NCI-H446 (cell line): ENCODE data around the gene AJM1.
"Not testable (repeated sequence)": the region's sequence is repeated elsewhere in the genome, so short reads cannot be mapped to it uniquely, and the experiment has no call there.

Source experiments
- DNase-seq, 2 experiments: peaks; one replicate each; lab custom pipeline; 2025; lab: John Stamatoyannopoulos, UW

AJM1 gene

DNA sequence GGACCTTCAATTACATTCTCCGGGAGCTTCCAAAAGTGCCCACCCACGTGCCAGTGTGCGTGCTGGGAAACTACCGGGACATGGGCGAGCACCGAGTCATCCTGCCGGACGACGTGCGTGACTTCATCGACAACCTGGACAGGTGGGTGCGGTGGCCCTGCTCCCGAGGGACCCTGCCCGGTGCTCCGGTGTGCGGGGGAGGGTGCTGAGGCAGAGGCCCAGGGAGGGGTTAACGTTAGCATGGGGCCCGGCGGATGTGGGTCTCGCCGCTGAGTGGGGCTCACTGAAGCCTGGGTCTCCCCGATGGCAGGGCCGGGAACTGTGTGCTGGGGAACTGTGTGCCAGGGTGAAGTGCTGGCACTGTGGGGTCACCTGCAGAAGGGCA lies 10.6 kb upstream of the AJM1 start:
- no peak for DNase-seq

DNA sequence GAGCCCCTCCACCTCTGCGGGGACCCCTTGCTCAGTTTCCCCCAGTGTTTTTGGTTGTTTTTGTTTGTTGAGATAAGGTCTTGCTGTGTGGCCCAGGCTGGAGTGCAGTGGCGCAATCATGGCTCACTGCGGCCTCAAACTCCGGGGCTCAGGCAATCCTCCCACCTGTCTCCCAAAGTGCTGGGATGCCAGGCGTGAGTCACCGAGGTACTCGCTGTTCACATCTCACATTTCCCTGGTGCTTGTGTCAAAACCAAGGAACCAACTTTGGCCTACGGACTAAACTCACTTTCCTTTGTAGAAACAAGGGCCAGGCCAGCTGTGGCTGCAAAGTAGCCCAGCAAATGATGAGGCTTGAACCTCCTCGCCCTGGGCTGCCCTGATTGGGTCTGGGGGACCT lies 9.7 kb upstream of the AJM1 start:
- DNase-seq, result no peak

DNA sequence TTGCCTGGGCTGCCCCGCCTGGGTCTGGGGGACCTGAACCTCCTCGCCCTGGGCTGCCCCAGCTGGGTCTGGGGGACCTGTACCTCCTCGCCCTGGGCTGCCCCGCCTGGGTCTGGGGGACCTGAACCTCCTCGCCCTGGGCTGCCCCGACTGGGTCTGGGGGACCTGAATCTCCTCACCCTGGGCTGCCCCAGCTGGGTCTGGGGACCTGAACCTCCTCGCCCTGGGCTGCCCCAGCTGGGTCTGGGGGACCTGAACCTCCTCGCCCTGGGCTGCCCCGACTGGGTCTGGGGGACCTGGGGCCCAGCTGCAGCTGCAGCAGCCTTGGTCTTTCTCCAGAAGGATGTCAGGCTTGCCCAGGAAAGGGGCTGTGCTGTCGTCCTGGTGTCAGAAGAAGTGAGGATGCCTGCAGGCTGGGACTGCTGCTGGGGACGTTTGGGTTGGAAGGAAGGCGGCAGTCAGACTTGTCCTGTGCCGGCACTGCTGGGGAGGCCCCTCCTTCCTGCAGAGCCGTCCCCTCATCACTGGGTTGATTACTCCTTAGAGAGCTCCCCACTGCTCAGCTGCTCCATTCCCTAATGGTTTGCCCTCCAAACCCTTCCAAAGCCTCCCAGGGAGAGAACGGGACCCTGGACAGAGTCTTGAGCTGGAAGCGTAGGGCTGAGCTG lies 8.8 kb upstream of the AJM1 start:
- DNase-seq, result not testable (repeated sequence)

DNA sequence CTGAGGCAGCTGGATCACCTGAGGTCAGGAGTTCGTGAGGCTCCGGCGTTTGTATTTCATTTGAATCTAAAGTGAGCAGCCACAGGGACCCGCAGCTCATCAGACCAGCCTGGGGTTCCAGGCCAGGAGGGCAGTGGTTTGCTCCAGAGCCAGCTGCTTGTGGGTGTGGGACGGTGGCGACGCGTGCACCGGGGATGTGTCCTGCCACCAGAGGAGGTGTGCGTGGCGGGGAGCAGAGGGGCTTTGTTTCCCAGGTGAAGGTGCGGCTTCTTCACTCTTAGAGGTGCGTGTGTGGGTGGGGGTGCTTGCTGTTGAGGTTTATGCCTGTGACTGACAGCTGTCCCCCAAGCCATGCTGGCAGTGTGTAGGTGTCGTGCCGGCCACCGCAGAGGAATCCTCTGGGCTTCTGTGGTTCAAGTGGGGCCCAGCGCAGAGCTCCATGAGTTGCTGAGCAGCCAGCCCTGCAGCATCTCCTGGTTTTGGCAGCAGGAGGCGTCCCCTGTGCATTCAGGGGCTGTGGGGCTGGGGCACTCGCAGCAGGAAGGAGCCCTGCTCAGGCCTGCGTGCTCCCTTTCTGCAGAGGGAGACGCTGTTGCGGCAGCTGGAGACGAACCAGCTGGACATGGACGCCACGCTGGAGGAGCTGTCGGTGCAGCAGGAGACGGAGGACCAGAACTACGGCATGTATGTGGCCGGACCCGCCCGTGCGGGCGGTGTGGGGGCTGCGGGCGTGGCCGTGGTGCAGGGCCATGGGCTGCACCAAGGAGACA lies 6.9 kb upstream of the AJM1 start:
- DNase-seq, result no peak

DNA sequence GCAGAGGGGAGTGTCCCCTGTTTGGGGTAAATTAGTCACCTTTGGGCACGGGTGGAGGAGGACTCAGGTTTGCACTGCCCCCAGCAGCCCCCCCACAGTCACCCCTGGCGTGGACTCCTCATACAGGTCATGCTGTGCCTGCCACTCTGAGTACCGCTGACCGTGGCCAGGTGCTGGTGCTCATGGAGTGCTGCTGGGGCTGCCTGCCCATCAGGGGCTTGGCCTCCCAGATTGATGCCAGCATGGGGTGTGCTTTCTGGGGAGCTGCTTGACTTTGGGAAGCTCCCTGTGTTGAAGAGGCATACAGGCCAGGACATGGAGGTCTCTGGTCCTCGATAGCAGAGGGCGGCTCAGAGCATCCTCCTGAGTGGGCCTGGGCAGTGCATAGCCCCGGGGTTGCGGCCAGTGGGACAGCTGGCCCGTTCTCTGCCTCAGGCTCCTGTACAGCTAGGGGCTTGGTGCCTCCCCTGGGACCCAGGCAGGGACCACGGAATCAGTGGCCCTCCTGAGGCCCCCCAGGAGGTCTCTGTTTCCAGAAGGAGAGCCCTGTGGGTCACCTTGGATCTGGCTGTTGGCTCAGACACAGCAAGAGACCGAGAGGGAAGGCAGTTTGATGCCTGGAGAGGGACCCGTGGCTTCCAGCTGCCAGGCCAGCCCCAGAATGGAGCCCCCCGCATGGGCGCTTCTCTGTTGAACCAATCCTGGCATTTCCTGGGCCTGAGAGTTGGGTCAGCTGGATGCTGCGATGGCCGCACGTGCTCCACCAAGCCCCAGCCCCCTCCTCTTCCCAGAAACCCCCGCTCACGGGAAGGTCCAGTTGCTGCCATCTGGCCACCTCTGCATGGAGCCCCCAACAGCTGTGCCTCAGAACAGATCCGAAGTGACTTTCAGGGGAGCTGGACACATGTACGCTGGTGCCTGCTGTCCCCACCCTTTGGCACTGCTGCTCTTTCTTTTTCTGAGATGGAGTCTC lies 6.1 kb upstream of the AJM1 start:
- DNase-seq, result no peak

DNA sequence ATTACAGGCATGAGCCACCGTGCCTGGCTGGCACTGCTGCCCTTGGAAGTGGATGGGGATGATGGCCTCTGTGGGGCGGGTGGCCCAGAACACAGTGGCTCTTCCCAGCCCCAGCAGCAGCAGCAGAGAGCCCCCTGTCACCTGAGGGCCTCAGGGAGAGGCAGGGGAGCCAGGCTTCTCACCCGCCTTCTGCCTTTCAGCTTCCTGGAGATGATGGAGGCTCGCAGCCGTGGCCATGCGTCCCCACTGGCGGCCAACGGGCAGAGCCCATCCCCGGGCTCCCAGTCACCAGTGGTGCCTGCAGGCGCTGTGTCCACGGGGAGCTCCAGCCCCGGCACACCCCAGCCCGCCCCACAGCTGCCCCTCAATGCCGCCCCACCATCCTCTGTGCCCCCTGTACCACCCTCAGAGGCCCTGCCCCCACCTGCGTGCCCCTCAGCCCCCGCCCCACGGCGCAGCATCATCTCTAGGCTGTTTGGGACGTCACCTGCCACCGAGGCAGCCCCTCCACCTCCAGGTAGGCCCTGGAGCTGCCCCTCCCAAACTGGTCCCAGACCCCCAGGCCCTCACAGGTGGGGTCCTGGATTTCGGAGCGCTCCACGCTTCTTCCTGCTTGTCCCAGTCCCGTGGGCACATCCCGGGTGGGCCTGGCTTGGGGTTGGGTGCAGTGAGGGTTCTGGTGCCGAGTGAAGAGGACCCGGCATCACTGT lies 5.0 kb upstream of the AJM1 start:
- no peak for DNase-seq

DNA sequence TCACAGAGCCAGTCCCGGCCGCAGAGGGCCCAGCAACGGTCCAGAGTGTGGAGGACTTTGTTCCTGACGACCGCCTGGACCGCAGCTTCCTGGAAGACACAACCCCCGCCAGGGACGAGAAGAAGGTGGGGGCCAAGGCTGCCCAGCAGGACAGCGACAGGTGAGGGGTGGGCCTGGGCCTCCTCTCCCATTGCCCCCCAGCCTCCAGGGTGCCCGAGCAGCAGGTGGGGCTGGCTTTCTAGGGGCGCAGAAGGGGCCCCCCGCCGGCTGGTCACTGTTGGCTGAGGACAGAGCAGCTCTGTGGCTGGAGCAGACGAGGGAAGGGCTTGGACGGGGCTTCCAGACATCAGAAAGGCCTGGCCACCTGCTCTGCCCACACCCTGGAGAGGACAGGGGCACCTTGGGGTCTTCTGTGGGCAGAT lies 4.4 kb upstream of the AJM1 start:
- not testable (repeated sequence) for DNase-seq

DNA sequence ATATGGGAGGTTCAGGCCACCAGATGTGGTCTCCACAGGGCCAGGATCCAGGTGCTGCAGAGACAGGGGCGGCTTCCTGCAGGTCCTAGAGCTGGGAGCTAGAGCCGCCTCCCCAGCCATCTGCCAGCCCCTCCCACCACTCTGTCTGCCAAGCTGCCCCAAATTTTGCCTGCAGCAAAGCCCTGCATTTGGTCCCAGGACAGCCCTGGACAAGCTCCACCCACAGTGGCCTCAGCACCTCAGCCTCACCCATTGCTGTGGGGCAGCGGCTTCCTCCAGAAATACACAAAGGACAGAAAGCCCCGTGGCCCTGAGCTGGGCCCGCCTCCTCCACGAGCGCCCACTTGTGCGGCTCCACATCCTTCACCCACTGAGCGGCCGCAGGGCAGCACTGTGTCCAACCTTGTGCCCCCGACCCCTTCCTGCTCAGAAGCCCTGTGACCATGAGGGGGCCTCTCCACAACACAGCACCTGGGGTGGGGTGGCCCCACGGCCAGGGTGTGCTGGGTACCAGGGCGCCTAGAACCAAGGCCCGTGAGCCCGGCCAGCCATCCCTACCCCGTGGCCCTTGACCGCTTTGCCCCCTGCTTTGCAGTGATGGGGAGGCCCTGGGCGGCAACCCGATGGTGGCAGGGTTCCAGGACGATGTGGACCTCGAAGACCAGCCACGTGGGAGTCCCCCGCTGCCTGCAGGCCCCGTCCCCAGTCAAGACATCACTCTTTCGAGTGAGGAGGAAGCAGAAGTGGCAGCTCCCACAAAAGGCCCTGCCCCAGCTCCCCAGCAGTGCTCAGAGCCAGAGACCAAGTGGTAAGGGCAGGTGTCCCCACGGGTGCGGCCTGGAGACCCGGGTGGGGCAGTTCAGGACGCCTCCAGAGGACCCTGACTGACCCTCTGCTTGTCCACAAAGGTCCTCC lies 3.7 kb upstream of the AJM1 start:
- no peak for DNase-seq

DNA sequence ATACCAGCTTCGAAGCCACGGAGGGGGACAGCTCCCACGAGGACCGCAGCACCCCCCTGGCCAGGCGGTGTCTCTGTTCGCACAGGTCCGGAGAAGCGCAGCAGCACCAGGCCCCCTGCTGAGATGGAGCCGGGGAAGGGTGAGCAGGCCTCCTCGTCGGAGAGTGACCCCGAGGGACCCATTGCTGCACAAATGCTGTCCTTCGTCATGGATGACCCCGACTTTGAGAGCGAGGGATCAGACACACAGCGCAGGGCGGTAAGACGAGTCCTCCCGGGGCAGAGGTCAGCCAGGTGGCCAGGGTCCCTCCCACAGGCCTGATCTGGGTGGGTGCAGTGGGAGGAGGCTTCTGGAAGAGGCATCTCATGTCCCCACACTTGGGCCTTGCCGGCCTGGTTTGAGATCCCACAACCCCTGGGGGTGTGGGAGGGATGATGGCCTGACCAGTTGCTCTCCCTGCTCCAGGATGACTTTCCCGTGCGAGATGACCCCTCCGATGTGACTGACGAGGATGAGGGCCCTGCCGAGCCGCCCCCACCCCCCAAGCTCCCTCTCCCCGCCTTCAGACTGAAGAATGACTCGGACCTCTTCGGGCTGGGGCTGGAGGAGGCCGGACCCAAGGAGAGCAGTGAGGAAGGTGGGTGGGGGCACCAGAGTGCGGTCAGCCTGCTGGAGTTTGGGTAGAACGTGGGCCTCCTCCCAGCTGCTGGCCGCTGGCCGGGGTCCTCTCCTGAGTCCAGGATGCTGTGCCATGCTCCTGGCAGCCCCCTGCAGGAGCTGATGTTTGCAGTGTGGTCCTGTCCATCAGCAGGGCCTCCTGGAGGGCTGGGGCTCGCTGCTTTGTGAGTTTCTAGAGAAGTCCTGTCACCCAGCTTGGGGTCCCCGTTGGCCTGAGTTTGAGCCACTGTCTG lies 2.8 kb upstream of the AJM1 start:
- DNase-seq, result no peak

DNA sequence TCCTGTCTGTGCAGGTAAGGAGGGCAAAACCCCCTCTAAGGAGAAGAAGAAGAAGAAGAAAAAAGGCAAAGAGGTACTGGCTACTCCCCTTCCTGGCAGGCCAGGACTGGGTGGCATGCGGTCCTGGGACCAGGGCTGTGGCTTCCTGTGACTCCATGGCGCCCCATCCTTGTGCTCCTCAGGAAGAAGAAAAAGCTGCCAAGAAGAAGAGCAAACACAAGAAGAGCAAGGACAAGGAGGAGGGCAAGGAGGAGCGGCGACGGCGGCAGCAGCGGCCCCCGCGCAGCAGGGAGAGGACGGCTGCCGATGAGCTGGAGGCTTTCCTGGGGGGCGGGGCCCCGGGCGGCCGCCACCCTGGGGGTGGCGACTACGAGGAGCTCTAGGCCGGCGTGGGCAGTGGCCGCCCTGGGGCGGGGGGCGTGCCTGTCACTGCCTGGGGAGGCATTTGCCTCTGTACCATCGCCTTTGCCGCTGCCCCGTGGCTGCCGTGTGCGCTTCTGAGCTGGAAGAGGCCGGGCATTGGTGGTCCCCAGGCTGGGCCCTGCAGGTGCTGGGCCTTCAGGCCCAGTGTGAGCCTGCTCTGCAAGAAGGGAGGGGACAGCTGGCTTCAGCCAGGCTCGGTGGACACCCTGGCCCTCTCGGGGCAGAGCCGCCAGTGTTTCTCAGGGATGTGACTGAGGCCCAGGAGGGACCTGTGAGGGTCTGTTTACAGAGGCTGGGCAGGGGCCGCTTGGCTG lies 2.0 kb upstream of the AJM1 start:
- no peak for DNase-seq

DNA sequence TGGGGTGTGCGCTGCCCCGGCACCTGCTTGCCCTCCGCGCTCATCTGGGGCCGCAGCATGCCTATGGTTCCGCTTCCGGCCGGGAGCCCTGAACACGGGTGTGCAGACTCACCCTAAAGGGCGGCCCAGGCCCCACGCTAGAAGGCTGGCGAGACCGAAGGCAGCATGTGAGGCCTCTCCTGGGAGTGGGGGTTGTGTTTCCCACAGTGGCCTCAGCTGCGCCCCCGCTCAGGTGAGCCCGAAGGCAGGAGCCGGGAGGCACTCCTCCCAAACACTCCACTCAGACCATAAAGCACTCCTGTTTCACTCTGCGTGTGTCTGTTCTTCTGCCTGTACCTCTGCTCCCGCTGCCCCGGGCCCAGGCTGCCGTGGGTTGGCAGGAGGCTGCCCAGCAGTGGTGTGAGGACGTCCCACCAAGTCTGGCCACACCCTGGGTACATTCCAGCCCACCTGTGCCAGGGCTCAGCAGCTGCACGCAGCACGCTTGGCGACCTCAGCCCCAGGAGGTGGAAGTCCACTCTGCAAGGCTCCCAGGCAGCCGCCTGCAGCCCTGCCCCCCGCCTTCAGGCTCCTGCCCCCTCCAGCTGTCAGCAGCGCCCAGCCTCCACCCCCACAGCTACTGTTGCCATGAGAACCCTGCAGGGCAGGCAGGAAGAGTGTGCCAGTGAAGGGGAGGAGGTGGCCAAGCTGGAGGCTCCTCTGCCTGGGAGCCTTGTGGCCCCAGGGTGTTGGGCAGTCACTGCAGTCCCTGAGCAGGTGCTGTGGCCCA lies 1.2 kb upstream of the AJM1 start:
- DNase-seq, result peak; percentile 16 to 72

DNA sequence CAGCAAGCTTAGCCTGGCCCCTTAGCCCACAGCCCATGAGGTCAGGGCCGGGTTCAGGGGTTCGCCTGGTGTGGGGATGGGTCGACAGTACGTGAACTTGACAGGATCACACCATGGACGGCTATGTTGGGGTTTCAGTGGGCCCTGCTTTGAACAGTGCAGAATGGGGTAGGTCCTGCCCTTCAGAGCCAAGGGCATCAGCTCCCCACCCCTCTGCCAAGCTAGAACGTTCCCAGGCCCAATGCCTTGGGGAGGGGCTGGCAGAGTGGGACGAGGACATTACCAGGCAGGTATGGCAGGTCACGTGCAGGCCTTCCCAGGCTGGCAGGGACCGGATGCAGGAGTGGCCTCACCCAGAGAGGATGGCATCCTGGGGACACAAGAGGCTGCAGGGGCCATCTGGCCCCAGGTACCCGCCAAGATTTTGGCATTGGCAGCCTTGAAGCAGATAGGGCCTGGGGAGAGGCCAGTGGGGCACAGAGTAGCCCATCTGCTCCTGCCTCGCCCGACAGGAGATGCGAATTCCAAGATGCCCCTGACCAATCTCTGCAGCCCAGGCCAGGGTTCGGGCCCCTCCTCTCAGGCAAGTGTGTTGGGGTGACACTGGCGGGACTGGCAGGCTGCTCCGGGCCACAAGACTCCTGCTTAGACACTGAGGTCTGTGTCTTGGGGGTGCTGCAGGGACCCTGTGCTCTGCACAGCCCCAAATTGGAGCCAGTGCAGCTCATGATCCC lies 465 bp upstream of the AJM1 start:
- DNase-seq, result peak in 1 of 2 experiments; percentile 58

DNA sequence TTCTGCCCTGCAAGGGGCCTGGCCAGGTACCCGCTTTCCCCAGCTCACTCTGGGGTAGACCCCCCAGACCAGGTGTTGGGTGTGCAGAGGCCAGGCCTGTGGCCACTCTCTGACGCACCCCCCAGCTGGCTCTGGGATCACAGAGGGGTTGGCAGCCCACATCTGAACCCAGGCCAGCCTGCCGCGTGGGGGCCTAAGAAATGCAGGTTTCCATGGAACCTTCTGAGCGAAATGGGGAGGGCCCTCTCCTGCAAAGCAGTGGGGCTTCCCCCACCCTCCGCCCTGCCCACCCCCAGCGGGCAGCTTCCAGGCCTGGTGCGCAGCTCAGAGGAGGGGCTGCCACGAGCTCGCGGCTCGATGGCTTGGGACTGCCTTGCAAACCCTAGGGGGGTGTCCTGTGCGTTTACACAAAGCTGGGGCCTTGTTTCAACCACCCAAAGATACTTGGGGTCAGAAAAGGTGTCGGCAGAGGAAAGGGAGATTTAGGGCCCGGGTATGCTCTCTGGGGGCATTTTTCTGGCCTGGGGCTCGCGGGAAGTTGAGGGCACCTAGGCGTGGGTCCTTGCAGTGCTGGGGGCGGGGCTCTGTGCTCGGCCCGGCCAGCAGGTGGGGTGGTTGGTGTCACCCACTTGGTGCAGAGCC lies 1.0 kb downstream of the AJM1 start:
- not testable (repeated sequence) for DNase-seq

DNA sequence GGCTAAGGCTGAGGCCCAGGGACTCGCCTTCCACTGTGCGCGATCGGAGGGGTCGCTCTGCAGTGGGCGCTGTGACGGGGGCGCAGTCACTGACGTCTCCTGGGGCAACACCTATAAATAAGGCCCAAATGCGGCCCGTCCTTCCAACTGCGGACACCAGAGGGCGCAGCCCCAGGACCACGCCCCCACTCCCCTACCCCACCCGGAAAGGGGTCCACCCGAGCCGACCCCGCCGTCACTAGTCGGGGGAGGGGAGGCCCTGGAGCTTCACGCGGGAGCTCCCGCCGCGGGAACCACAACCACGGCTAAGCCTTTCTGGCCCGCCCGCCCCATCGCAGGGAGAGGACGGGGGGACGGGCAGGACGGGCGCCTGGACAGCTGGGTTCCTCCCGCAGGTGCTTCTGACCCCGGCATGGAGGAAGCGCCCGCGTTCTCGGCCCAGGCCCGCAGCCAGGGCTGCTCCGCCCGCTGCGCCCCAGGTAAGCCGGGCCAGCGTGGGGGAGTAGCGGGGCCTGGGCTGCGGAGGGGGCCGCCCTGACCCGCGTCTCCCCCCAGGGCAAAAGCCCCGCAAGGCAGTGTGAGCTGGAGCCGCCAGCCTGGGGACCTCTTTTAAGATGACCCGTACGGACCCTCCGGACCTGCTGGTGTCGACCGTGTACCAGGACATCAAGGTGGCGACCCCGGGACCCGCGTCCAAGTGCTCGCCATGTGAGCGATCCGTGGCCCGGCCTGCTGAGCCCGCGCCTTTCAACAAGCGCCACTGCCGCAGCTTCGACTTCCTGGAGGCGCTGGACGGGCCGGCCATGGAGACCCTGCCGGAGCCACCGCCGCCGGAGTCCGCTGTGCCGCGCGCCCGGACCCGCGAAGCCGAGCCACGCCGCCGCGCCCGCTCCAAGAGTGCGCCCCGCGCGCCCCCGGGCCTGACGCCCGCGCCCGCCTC lies 1.8 kb downstream of the AJM1 start:
- DNase-seq, result not testable (repeated sequence)

DNA sequence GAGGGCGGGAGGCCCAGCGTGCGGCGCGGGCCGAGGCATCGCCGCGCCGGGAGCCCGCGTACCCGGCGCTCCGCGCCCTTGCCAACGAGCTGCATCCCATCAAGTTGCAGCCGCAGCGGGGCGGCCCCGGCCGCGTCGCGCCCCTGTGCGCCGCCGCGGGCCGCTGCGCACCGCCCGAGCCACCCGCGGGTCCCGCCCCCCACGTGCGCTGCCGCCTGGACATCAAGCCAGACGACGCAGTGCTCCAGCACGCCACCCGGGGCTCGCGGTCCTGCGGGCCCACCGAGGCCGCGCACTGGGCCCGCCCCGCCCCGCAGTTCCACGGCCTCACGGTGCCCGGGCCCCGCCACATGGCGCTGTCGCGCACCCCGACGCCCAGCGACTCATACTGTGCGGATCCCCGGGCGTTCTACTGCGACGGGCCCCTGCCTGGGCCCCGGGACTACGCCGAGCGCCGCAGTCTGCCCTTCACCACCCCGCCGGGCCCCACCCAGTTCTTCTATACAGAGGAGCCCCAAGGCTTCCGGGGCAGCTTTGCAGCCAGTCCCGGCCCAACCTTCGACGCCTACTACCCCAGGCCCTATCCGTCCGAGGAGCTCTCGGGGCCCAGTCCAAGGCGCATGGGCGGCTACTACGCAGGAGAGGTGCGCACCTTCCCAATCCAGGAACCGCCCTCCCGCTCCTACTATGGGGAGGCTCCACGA lies 2.6 kb downstream of the AJM1 start:
- no peak for DNase-seq
